Fibroblast of skin of left quadriceps (primary cell): Measurements from ENCODE around the gene KCNQ2.
A peak's percentile ranks its signal among the peaks of the same experiment; 100 is the strongest.

ENCODE experiments used
- DNase-seq, 2 experiments: peaks; one replicate each; pipeline ENCODE4 v3.0.0-alpha.2; 2013; ENCODE audit warnings: low read depth in 2 of 2

KCNQ2 gene

GRCh38 chr20:63434599-63435378 is 37.7 kb downstream of the KCNQ2 start:
- DNase-seq: peak; percentile 33 to 41

DNA sequence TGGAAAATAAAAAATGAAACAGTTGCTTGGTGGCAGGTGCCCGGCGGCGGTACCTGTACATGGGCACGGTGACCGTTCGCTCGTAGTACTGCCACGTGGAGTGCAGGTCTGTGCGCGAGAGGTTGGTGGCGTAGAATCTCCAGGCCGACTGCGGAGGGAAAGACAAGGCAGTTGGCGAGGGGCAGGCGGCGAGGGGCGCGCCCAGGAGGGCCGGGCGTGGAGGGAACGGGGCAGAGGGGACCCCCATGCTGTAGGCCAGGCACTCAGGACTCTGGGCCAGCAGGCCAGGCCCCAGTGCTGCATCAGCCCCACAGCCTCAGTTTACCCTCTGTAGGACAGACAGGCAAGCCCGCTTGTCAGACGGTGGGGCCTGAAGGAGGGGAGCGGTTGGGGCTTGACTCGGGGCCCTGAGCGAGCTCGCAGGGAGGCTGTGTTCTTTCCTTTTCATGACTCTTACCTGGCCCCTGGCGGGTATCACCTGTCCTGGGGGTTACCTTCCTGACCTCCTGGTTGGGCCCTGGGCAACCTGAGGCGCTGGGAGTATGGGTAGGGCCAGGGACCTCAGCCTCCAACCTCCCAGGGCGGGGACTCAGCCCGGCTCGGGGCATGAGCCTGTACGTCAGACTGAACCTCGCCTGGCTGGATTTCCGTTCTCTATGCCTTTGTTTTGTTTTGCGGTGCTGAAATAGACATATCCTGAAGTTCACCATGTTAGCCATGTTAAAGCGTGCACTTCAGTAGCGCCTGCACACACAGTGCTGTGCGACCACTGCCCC is 38.5 kb downstream of the KCNQ2 start:
- no peak for DNase-seq

GRCh38 chr20:63433351-63433750 is 39.1 kb downstream of the KCNQ2 start:
- DNase-seq: no peak

DNA sequence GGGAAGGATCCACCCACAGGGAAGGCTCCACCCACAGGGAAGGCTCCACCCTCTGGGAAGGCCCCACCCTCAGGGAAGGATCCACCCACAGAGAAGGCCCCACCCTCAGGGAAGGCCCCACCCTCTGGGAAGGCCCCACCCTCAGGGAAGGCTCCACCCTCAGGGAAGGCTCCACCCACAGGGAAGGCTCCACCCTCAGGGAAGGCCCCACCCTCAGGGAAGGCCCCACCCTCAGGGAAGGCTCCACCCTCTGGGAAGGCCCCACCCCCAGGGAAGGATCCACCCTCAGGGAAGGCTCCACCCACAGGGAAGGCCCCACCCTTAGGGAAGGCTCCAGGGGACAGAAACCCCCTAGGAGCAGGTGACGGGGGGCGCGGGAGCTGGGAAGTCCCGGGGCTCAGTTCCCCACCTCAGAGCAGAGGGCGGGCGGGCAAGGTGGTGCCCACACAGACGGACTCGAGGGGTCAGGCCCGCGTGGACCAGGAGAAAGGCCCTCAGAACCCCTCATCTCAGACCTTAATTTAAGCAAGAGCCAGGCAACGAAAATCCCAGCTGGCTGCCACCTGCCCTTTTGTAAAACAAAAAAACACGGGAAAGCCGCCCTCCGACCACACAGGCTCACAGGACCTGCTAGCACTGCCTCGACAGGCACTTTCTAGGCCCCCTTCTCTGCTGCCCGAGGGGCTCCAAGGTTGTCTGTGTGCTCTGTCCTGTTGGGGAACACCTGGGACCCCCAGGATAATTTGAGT is 39.7 kb downstream of the KCNQ2 start:
- no peak for DNase-seq

DNA sequence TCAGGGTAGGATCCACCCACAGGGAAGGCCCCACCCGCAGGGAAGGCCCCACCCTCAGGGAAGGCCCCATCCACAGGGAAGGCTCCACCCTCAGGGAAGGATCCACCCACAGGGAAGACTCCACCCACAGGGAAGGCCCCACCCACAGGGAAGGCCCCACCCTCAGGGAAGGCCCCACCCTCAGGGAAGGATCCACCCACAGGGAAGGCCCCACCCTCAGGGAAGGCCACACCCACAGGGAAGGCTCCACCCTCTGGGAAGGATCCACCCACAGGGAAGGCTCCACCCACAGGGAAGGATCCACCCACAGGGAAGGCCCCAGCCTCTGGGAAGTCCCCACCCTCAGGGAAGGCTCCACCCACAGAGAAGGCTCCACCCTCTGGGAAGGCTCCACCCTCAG is 40.5 kb downstream of the KCNQ2 start:
- no peak for DNase-seq

- no peak for DNase-seq
These were observed 41.6 kb downstream of the KCNQ2 start for GRCh38 chr20:63430891-63431290.

- no peak for DNase-seq
These were observed 42.5 kb downstream of the KCNQ2 start for GRCh38 chr20:63429992-63430391.

DNA sequence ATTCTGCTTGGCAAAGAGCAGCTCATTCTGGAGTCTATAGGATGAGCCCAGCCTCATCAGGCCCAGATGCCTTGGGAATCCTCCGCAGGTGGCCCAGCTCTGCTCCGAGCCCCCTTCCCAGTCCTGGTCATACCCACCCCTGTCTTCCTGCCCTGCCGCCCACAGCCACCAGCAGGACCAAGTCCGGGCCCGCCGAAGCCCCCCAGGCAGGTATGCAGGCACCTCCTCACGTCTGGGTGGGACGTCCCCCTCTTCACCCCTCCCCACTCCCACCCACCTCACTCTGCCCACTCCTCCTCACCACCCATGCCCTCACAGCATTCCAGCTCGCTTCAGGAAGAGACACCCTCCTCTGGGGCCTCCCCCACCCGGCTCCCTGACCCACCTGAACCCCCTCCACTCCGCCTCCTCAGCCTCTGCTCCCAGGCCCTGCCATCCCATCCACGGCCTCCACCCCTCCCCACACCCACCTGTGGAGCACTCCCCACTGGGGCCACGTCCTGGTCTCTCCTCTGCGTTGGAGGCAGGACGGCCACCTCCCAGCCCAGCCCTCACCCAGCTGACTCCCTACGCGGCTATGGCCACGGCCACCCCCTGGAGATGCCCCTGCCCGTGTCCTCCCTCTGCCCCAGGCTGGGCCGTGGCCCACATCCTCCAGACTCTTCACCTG is 43.4 kb downstream of the KCNQ2 start:
- DNase-seq: no peak

- no peak for DNase-seq
These were observed 44.6 kb downstream of the KCNQ2 start for GRCh38 chr20:63427724-63428330.

GRCh38 chr20:63427206-63427605 is 45.2 kb downstream of the KCNQ2 start:
- no peak for DNase-seq

GRCh38 chr20:63425846-63426485 is 46.5 kb downstream of the KCNQ2 start:
- DNase-seq: no peak

DNA sequence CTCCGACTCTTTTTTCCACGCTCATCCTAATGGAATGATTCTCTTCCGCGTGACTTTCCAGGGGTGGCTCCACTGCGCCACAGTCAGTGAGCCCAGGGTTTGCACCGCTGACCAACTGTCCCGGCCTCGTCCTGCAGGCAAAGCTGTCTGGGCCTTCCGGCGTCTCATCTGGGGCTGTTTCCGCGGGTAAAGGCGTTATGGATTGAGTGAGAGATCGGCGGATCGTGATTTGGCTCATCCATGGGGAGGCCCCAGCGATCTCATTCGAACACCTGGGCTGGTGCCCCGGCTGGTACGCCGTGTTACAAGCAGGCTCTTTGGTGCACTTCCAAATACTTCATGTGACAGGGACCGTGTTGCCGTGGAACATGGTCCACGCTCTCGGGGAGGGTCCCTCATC is 47.8 kb downstream of the KCNQ2 start:
- DNase-seq: no peak

- no peak for DNase-seq
These were observed 48.7 kb downstream of the KCNQ2 start for GRCh38 chr20:63423751-63424150.

DNA sequence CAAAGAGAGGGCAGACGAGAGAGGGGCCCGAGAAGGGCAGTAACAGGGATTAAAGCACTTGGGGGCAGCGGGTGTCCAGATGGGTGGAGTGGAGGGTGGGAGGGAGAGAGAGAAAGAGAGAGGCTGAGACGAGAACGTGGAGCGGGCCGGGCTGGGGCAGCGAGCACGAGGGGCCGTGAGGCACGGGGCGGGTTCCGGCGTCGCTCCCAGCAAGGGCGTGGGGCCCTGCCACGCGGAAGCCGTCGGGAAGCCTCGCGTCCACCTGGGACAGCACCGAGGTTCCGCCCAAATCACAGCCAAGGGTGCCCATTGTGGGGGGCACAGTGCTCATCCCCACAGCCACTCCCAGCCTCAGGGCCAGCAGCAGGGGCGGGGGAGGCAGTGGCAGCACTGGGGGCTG is 49.8 kb downstream of the KCNQ2 start:
- DNase-seq: no peak

- no peak for DNase-seq
These were observed 50.5 kb downstream of the KCNQ2 start for GRCh38 chr20:63421913-63422312.

- DNase-seq: no peak
These were observed 51.3 kb downstream of the KCNQ2 start for GRCh38 chr20:63421094-63421692.

DNA sequence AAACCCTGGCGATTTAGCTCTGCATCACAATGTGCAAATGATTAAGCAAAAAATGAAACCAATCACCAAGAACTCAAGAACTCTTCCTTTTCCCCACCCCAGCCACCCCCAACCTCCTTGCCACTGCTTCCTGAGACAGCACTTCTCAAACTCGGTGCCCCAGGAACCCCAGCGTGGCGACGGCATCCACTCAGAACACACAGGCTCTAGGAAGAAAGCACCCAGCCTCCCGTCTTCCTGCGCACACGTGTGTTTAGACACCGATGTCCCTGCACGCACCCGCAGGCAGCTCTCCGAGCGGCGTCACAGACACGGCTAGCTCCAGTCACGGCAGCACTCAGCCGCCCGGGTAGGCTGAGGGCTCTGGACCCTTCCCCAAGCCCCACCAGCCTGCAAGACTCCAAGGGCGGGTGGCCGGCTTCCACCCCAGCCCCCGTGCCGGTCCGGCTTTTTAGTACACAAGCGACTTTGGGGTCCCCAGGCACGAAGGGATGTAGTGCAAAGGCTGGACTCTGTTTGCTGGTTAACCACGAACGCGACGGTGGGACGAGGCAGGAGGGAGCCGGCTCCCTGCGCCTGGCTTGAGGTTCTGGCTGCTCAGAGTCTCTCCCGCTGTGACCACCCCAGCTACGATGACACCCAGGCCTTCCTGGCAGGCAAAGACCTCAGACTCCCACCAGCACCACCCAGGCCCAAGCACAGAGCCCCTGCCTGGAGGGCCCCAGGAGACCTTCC is 51.9 kb downstream of the KCNQ2 start:
- no peak for DNase-seq

- DNase-seq: no peak
These were observed 53.2 kb downstream of the KCNQ2 start for GRCh38 chr20:63419299-63419698.

DNA sequence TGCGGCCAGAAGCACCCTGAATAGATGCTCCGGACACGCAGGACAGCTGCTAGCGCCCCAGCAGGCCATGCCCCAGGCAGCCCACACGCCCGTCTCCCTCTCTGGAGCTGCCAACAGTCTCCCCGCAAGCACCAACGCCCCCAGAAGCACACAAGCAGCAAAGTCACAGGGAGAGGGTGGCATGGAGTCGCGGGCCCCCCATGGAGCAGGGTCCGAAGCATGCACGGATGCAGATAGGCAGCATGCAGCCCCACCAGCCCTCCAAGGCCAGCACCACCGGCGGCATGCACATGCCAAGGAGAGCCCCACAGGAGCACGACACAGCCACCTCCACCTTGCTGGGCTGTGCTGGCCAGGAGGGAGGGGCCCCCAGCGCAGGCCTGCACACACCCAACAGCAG is 53.8 kb downstream of the KCNQ2 start:
- no peak for DNase-seq

DNA sequence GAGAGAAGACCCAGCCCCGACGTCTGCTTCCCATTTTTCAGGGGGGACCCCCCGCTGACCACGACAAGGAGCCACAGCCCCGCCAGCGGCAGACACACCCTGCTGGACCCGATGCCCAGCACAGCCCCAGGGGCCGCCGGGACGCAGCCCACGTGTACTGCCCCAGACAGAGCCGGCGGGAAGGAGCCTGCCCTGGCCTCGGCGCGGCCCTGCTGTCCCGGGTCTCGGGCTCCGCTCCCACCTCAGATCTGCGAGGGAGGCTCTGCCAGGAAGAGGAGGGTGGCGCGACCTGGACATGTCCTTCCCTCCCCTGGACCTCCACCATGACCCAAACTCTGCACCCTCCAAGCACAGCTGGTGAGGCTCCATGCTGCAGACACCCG is 54.7 kb downstream of the KCNQ2 start:
- no peak for DNase-seq
